HCT116 (cell line): ENCODE measurements around the gene ZNF18. TPM values are rescaled to one million over a fixed set of nuclear protein-coding genes. Genes with fewer than 3 reads are reported as not detected.

Experiments
- ATAC-seq: fragments of 200-7000 bp; cut with Tn5 transposase; 2 replicates; pipeline ENCODE4 v1.9.1; 2020; ENCODE audit warnings: mild to moderate bottlenecking, moderate library complexity
- BruUV-seq: library from RNA; stranded (reverse); fragments of 400-500 nt; replicated peaks from 2 replicates; lab custom pipeline; 2021; lab: Mats Ljungman, UMichigan
- CTCF ChIA-PET: fragments of 300-600 bp; sonication (Branson Sonifier 250); formaldehyde crosslinking; loops from one replicate; lab custom pipeline; 2021; ENCODE audit warnings: antibody characterized with exemption; lab: Charles Lee
- POLR2A ChIA-PET: fragments of 300-600, 350-600 bp; sonication (Branson Sonifier 250); formaldehyde crosslinking; loops from one replicate; lab custom pipeline; 2021; ENCODE audit warnings: antibody characterized with exemption; lab: Charles Lee
- RAD21 ChIA-PET, 2 experiments: fragments of 300-600 bp; sonication (Branson Sonifier 250); formaldehyde crosslinking; loops; one replicate each; lab custom pipeline; 2023; ENCODE audit warnings: low total read pairs in 2 of 2; ENCODE audit not compliant: uncharacterized antibody in 2 of 2, unreplicated experiment in 2 of 2, low non-redundant PET in 1 of 2; lab: Charles Lee
- DNase-seq: peaks from one replicate; pipeline ENCODE4 v3.0.0-alpha.2; 2010; ENCODE audit warnings: low read depth, low spot score
- H2AFZ ChIP-seq: fragments of 200-600 bp; shearing (Covaris generic), sonication (generic); 2 replicates; pipeline ENCODE4 v1.6.1; 2017; ENCODE audit warnings: low read depth, mixed run types, mixed read lengths, antibody characterized with exemption, low read length; ENCODE audit not compliant: poor library complexity, severe bottlenecking
- H3K27ac ChIP-seq: 2 replicates; pipeline ENCODE4 v1.5.1; 2012; ENCODE audit warnings: low read depth, low read length
- H3K27me3 ChIP-seq: fragments of 200-600 bp; sonication (generic); 2 replicates; pipeline ENCODE4 v1.6.1; 2016; ENCODE audit warnings: mixed run types, low read length, mixed read lengths; ENCODE audit not compliant: insufficient read depth
- H3K36me3 ChIP-seq, 2 experiments: fragments of 200-500 bp in 1 of 2; fragments of 200-600 bp in 1 of 2; sonication (Bioruptor generic) in 1 of 2; sonication (generic) in 1 of 2; 2 replicates each; pipeline versions ENCODE4 v1.5.1 to v1.6.1; 2014 to 2016; ENCODE audit warnings: low read length in 2 of 2, inconsistent platforms in 1 of 2, mixed read lengths in 1 of 2, mixed run types in 1 of 2; ENCODE audit not compliant: insufficient read depth in 2 of 2, control insufficient read depth in 1 of 2
- H3K4me1 ChIP-seq, 2 experiments: fragments of 200-600 bp in 1 of 2; sonication (generic) in 1 of 2; 2 replicates each; pipeline versions ENCODE4 v1.5.1 to v1.6.1; 2012 to 2017; ENCODE audit warnings: low read length in 2 of 2, inconsistent platforms in 1 of 2, mild to moderate bottlenecking in 1 of 2, mixed read lengths in 1 of 2, mixed run types in 1 of 2, moderate library complexity in 1 of 2; ENCODE audit not compliant: insufficient read depth in 2 of 2, control insufficient read depth in 1 of 2
- H3K4me2 ChIP-seq: fragments of 200-600 bp; sonication (generic); 2 replicates; pipeline ENCODE4 v1.6.1; 2017; ENCODE audit warnings: mixed run types, low read length, mixed read lengths
- H3K4me3 ChIP-seq, 2 experiments: fragments of 200-600 bp in 1 of 2; sonication (generic) in 1 of 2; replicated peaks in 1 of 2; 2 replicates each; pipeline ENCODE4 v1.5.1; 2011 to 2016; ENCODE audit warnings: low read length in 2 of 2, control low read depth in 1 of 2, low read depth in 1 of 2, mild to moderate bottlenecking in 1 of 2, mixed read lengths in 1 of 2, mixed run types in 1 of 2
- H3K79me2 ChIP-seq: fragments of 200-600 bp; sonication (generic); 2 replicates; pipeline ENCODE4 v1.6.1; 2017; ENCODE audit warnings: mild to moderate bottlenecking, mixed run types, low read length, moderate library complexity, mixed read lengths; ENCODE audit not compliant: insufficient read depth
- H3K9ac ChIP-seq: fragments of 200-600 bp; sonication (generic); 2 replicates; pipeline ENCODE4 v1.6.1; 2016; ENCODE audit warnings: low read length, mixed read lengths
- H3K9me2 ChIP-seq: fragments of 200-600 bp; sonication (generic), shearing (Covaris generic); 2 replicates; pipeline ENCODE4 v1.6.1; 2017; ENCODE audit warnings: mixed run types, mild to moderate bottlenecking, moderate library complexity; ENCODE audit not compliant: insufficient read depth
- H3K9me3 ChIP-seq, 2 experiments: fragments of 200-500 bp in 1 of 2; fragments of 200-600 bp in 1 of 2; sonication (Bioruptor generic) in 1 of 2; sonication (generic) in 1 of 2; 2 replicates each; pipeline ENCODE4 v1.6.1; 2014 to 2017; ENCODE audit warnings: low read length in 2 of 2, mixed read lengths in 2 of 2, inconsistent platforms in 1 of 2, low read depth in 1 of 2, mild to moderate bottlenecking in 1 of 2, mixed run types in 1 of 2, moderate library complexity in 1 of 2; ENCODE audit not compliant: control insufficient read depth in 1 of 2, insufficient read depth in 1 of 2
- H4K20me1 ChIP-seq: fragments of 200-600 bp; sonication (generic), shearing (Covaris generic); 2 replicates; pipeline ENCODE4 v1.6.1; 2017; ENCODE audit warnings: mixed run types, mild to moderate bottlenecking, moderate library complexity; ENCODE audit not compliant: insufficient read depth
- CBX3 ChIP-seq: IDR thresholded peaks from 2 replicates; pipeline ENCODE4 v1.6.1; 2012; ENCODE audit warnings: low read depth
- CEBPB ChIP-seq: IDR thresholded peaks from 2 replicates; pipeline ENCODE4 v1.6.1; 2012; ENCODE audit warnings: low read depth
- CTCF ChIP-seq, 3 experiments: fragments of 200-600 bp in 1 of 3; sonication (generic) in 1 of 3; IDR thresholded peaks in 2 of 3; conservative IDR thresholded peaks in 1 of 3; 2 replicates each; pipeline ENCODE4 v1.5.1; 2012 to 2017; ENCODE audit warnings: low read depth in 2 of 3, low read length in 2 of 3, antibody characterized with exemption in 1 of 3, borderline replicate concordance in 1 of 3, control low read depth in 1 of 3, mild to moderate bottlenecking in 1 of 3, mixed read lengths in 1 of 3, mixed run types in 1 of 3, moderate library complexity in 1 of 3; ENCODE audit not compliant: insufficient read depth in 1 of 3
- EGR1 ChIP-seq: IDR thresholded peaks from 2 replicates; pipeline ENCODE4 v1.6.1; 2012; ENCODE audit warnings: low read depth
- ELF1 ChIP-seq: IDR thresholded peaks from 2 replicates; pipeline ENCODE4 v1.6.1; 2012; ENCODE audit warnings: low read depth, borderline replicate concordance
- FOSL1 ChIP-seq: IDR thresholded peaks from 2 replicates; pipeline ENCODE4 v1.6.1; 2012; ENCODE audit warnings: low read depth
- JUND ChIP-seq: IDR thresholded peaks from 2 replicates; pipeline ENCODE4 v1.6.1; 2012
- MAX ChIP-seq: IDR thresholded peaks from 2 replicates; pipeline ENCODE4 v1.6.1; 2012
- POLR2A ChIP-seq: IDR thresholded peaks from 2 replicates; pipeline ENCODE4 v1.7.0; 2011; ENCODE audit warnings: borderline replicate concordance; ENCODE audit not compliant: insufficient read depth, insufficient read length; ENCODE audit errors: extremely low read depth
- POLR2AphosphoS5 ChIP-seq: IDR thresholded peaks from 2 replicates; pipeline ENCODE4 v1.6.1; 2011; ENCODE audit warnings: mild to moderate bottlenecking, low read depth, low read length, moderate library complexity
- RAD21 ChIP-seq: IDR thresholded peaks from 2 replicates; pipeline ENCODE4 v1.6.1; 2012; ENCODE audit warnings: low read depth, mild to moderate bottlenecking
- SIN3A ChIP-seq: IDR thresholded peaks from 2 replicates; pipeline ENCODE4 v1.6.1; 2012; ENCODE audit warnings: low read depth
- SP1 ChIP-seq: IDR thresholded peaks from 2 replicates; pipeline ENCODE4 v1.6.1; 2012; ENCODE audit warnings: low read depth
- SRF ChIP-seq: IDR thresholded peaks from 2 replicates; pipeline ENCODE4 v1.6.1; 2012; ENCODE audit warnings: low read depth
- TCF7L2 ChIP-seq: IDR thresholded peaks from 2 replicates; pipeline ENCODE4 v1.7.0; 2011; ENCODE audit warnings: borderline replicate concordance, inconsistent platforms; ENCODE audit not compliant: insufficient read depth, insufficient read length; ENCODE audit errors: extremely low read depth
- YY1 ChIP-seq: IDR thresholded peaks from 2 replicates; pipeline ENCODE4 v1.6.1; 2011; ENCODE audit warnings: low read length, low read depth, moderate library complexity, mild to moderate bottlenecking; ENCODE audit not compliant: insufficient replicate concordance; ENCODE audit errors: extremely low read depth
- ZBTB33 ChIP-seq: IDR thresholded peaks from 2 replicates; pipeline ENCODE4 v1.6.1; 2011; ENCODE audit warnings: mild to moderate bottlenecking, low read length, moderate library complexity; ENCODE audit not compliant: insufficient replicate concordance; ENCODE audit errors: extremely low read depth
- ZFX ChIP-seq: fragments of 450-650 bp; IDR thresholded peaks from 2 replicates; pipeline ENCODE4 v1.6.1; 2017
- ZNF274 ChIP-seq: fragments of 200-500 bp; sonication (Bioruptor generic); IDR thresholded peaks from 2 replicates; pipeline ENCODE4 v1.6.1; 2014; ENCODE audit warnings: mild to moderate bottlenecking, low read depth, low read length, inconsistent platforms
- intact Hi-C: fragments of 100-400 bp; cut with micrococcal nuclease; formaldehyde crosslinking; loops from 2 replicates; pipeline ENCODE4 v1.10.0; 2022
- total RNA-seq: library from RNA; stranded (reverse); gene quantifications from one replicate; pipeline ENCODE4 v1.2.1, GENCODE V29; 2021; ENCODE audit not compliant: unreplicated experiment
- TF ChIP-seq, protein P1 (sequence below): IDR thresholded peaks from 2 replicates; pipeline ENCODE4 v1.6.1; 2012
- TF ChIP-seq, protein P2 (sequence below): IDR thresholded peaks from 2 replicates; pipeline ENCODE4 v1.6.1; 2012; ENCODE audit warnings: low read depth

Gene ZNF18
- total RNA-seq, 1 experiment from 2014 or later: 6.2 TPM

- DNase-seq (peak; percentile 51), ATAC-seq (peak; percentile 81)
- Histone ChIP-seq H3K4me1 (peaks cover 17 to 37% of the 10 kb centered on the region in 2 experiments), H4K20me1 (no peaks in the 10 kb centered on the region), H3K4me2 (peak overlapping the region; percentile 71), H3K4me3 (peak overlapping the region in 1 of 2 experiments; percentile 44; a peak in 3 of 4 replicates), H2AFZ (no peak overlapping the region), H3K9ac (no peak overlapping the region), H3K27me3 (no peaks in the 10 kb centered on the region), H3K79me2 (no peaks in the 10 kb centered on the region), H3K27ac (peak overlapping the region; percentile 39; the same call in 1 of the 2 replicates), H3K36me3 (no peaks in the 10 kb centered on the region), H3K9me2 (no peaks in the 10 kb centered on the region), H3K9me3 (peaks cover 0 to 4% of the 10 kb centered on the region in 2 experiments; a peak in 3 of 4 replicates)
- POLR2A ChIA-PET: no interaction called here
- intact Hi-C loops: no loop called here
- no TSS peak for BruUV-seq
- RAD21 ChIA-PET: no interaction called here
- CTCF ChIA-PET: interaction anchor here (2.7 kb wide), 1 partner anchor 13 kb away, joined by 14 read pairs; no protein-coding TSS in a partner anchor
- TF ChIP-seq ZNF274: no peak
- TF ChIP-seq CBX3: 0 out of 2 replicates have a peak, but pooled peaks have one; percentile 40
- TF ChIP-seq, protein P1, sequence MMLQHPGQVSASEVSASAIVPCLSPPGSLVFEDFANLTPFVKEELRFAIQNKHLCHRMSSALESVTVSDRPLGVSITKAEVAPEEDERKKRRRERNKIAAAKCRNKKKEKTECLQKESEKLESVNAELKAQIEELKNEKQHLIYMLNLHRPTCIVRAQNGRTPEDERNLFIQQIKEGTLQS: no peak
- TF ChIP-seq, protein P2, sequence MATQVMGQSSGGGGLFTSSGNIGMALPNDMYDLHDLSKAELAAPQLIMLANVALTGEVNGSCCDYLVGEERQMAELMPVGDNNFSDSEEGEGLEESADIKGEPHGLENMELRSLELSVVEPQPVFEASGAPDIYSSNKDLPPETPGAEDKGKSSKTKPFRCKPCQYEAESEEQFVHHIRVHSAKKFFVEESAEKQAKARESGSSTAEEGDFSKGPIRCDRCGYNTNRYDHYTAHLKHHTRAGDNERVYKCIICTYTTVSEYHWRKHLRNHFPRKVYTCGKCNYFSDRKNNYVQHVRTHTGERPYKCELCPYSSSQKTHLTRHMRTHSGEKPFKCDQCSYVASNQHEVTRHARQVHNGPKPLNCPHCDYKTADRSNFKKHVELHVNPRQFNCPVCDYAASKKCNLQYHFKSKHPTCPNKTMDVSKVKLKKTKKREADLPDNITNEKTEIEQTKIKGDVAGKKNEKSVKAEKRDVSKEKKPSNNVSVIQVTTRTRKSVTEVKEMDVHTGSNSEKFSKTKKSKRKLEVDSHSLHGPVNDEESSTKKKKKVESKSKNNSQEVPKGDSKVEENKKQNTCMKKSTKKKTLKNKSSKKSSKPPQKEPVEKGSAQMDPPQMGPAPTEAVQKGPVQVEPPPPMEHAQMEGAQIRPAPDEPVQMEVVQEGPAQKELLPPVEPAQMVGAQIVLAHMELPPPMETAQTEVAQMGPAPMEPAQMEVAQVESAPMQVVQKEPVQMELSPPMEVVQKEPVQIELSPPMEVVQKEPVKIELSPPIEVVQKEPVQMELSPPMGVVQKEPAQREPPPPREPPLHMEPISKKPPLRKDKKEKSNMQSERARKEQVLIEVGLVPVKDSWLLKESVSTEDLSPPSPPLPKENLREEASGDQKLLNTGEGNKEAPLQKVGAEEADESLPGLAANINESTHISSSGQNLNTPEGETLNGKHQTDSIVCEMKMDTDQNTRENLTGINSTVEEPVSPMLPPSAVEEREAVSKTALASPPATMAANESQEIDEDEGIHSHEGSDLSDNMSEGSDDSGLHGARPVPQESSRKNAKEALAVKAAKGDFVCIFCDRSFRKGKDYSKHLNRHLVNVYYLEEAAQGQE: no peak
- no peak for TF ChIP-seq ZBTB33
- no peak for TF ChIP-seq POLR2A
- TF ChIP-seq EGR1: no peak
- TF ChIP-seq POLR2AphosphoS5: no peak
- peak; percentile 19; the same call in 1 of the 2 replicates for TF ChIP-seq FOSL1
- TF ChIP-seq RAD21: no peak
- TF ChIP-seq SRF: no peak
- TF ChIP-seq CEBPB: peak; percentile 32; the same call in 1 of the 2 replicates
- TF ChIP-seq SP1: peak; percentile 39; the same call in 1 of the 2 replicates
- TF ChIP-seq JUND: peak; percentile 41
- no peak for TF ChIP-seq CTCF (IDR thresholded peaks at IDR 0.05 in 2 of 3, conservative IDR thresholded peaks at IDR 0.05 in 1 of 3; ENCODE audit: borderline replicate concordance in 1 of 3, insufficient read depth in 1 of 3, low read depth in 2 of 3, low read length in 2 of 3)
- no peak for TF ChIP-seq ZFX
- no peak for TF ChIP-seq SIN3A
- TF ChIP-seq TCF7L2: no peak
- no peak for TF ChIP-seq YY1
- no peak for TF ChIP-seq ELF1
- 0 out of 2 replicates have a peak, but pooled peaks have one; percentile 23 for TF ChIP-seq MAX
Measured at GRCh38 chr17:11948789-11949188, 48.5 kb downstream of the ZNF18 start.
